Keratinocyte (primary cell): ENCODE data around the gene CAPZB. TPM values are rescaled to one million over a fixed set of nuclear protein-coding genes. Genes with fewer than 3 reads are reported as not detected.

Experiments
- DNase-seq: peaks from one replicate; pipeline ENCODE4 v3.0.0-alpha.2; 2011; ENCODE audit warnings: low read depth, missing footprints, low spot score
- FAIRE-seq: peaks from 2 replicates; lab custom pipeline; 2011; peaks lifted over from hg19 to GRCh38; lab: Jason Lieb, UNC
- H2AFZ ChIP-seq: 2 replicates; pipeline ENCODE4 v1.6.0; 2012; ENCODE audit warnings: low read length, control low read depth, inconsistent platforms; ENCODE audit not compliant: control insufficient read depth
- H3K27ac ChIP-seq: 2 replicates; pipeline ENCODE4 v1.5.1; 2011; ENCODE audit warnings: low read length; ENCODE audit not compliant: control insufficient read depth, insufficient read depth
- H3K27me3 ChIP-seq: 3 replicates; pipeline ENCODE4 v1.6.0; 2011; ENCODE audit warnings: low read length; ENCODE audit not compliant: control insufficient read depth, insufficient read depth; ENCODE audit errors: extremely low read depth
- H3K36me3 ChIP-seq, 2 experiments: 2 replicates in 1 of 2; 3 replicates in 1 of 2; pipeline ENCODE4 v1.5.1; 2011; ENCODE audit warnings: low read length in 2 of 2, mild to moderate bottlenecking in 1 of 2; ENCODE audit not compliant: control insufficient read depth in 2 of 2, insufficient read depth in 2 of 2; ENCODE audit errors: extremely low read depth in 1 of 2
- H3K4me1 ChIP-seq: 3 replicates; pipeline ENCODE4 v1.5.1; 2011; ENCODE audit warnings: low read length; ENCODE audit not compliant: control insufficient read depth, insufficient read depth; ENCODE audit errors: extremely low read depth
- H3K4me2 ChIP-seq: 3 replicates; pipeline ENCODE4 v1.6.0; 2011; ENCODE audit warnings: low read depth, low read length; ENCODE audit not compliant: control insufficient read depth, insufficient read depth; ENCODE audit errors: extremely low read depth
- H3K4me3 ChIP-seq, 3 experiments: fragments of 200-600 bp in 1 of 3; sonication (generic) in 1 of 3; 2 replicates in 2 of 3; 3 replicates in 1 of 3; pipeline ENCODE4 v1.5.1; 2011 to 2016; ENCODE audit warnings: low read length in 3 of 3, mild to moderate bottlenecking in 3 of 3, control low read depth in 2 of 3, inconsistent platforms in 1 of 3, low read depth in 1 of 3, mixed read lengths in 1 of 3, mixed run types in 1 of 3, moderate library complexity in 1 of 3; ENCODE audit not compliant: control insufficient read depth in 2 of 3, insufficient read depth in 2 of 3; ENCODE audit errors: extremely low read depth in 1 of 3
- H3K79me2 ChIP-seq: 2 replicates; pipeline ENCODE4 v1.6.0; 2012; ENCODE audit warnings: low read length; ENCODE audit not compliant: control insufficient read depth, insufficient read depth
- H3K9ac ChIP-seq: 3 replicates; pipeline ENCODE4 v1.6.0; 2011; ENCODE audit warnings: low read length; ENCODE audit not compliant: control insufficient read depth, insufficient read depth; ENCODE audit errors: extremely low read depth
- H3K9me1 ChIP-seq: 3 replicates; pipeline ENCODE4 v1.6.0; 2011; ENCODE audit warnings: low read length; ENCODE audit not compliant: control insufficient read depth, insufficient read depth; ENCODE audit errors: extremely low read depth
- H3K9me3 ChIP-seq: 2 replicates; pipeline ENCODE4 v1.5.1; 2012; ENCODE audit warnings: low read depth, low read length; ENCODE audit not compliant: control insufficient read depth
- H4K20me1 ChIP-seq: 3 replicates; pipeline ENCODE4 v1.6.0; 2011; ENCODE audit warnings: low read length; ENCODE audit not compliant: control insufficient read depth, insufficient read depth; ENCODE audit errors: extremely low read depth
- CTCF ChIP-seq, 3 experiments: IDR thresholded peaks in 1 of 3; conservative IDR thresholded peaks in 1 of 3; optimal IDR thresholded peaks in 1 of 3; 2 replicates in 2 of 3; 3 replicates in 1 of 3; pipeline versions ENCODE3 to v1.5.1; 2011; ENCODE audit warnings: low read length in 3 of 3, mild to moderate bottlenecking in 3 of 3, moderate library complexity in 2 of 3, control low read depth in 1 of 3, inconsistent platforms in 1 of 3; ENCODE audit not compliant: insufficient read depth in 2 of 3; ENCODE audit errors: extremely low read depth in 1 of 3
- EZH2 ChIP-seq: IDR thresholded peaks from one replicate; pipeline ENCODE4 v1.6.1; 2012; ENCODE audit warnings: inconsistent platforms, mild to moderate bottlenecking, low read length, moderate library complexity
- dilution Hi-C: fragments of 300-500 bp; cut with MboI; formaldehyde crosslinking; loops from one replicate; pipeline ENCODE4 v1.7.0; 2020; ENCODE audit warnings: low sequenced_read_pairs; ENCODE audit not compliant: extremely low pct_ligation_motif_present
- polyA plus RNA-seq, 5 experiments: library from polyadenylated mRNA; depleted of rRNA in 3 of 5; stranded (reverse) in 3 of 5; stranded (forward) in 1 of 5; unstranded in 1 of 5; fragments of >200 nt; gene quantifications; 1 replicate in 1 of 5; 2 replicates in 3 of 5; 3 replicates in 1 of 5; pipeline versions ENCODE4 v1.2.1 to v1.2.3, GENCODE V29; 2011 to 2012; ENCODE audit warnings: missing spikeins in 2 of 5, low read depth in 1 of 5, low replicate concordance in 1 of 5

CAPZB gene
- polyA plus RNA-seq, 1 donor (not counting 4 experiments of a cell fraction or from before 2014, with no cell fraction given): 193 TPM

DNA sequence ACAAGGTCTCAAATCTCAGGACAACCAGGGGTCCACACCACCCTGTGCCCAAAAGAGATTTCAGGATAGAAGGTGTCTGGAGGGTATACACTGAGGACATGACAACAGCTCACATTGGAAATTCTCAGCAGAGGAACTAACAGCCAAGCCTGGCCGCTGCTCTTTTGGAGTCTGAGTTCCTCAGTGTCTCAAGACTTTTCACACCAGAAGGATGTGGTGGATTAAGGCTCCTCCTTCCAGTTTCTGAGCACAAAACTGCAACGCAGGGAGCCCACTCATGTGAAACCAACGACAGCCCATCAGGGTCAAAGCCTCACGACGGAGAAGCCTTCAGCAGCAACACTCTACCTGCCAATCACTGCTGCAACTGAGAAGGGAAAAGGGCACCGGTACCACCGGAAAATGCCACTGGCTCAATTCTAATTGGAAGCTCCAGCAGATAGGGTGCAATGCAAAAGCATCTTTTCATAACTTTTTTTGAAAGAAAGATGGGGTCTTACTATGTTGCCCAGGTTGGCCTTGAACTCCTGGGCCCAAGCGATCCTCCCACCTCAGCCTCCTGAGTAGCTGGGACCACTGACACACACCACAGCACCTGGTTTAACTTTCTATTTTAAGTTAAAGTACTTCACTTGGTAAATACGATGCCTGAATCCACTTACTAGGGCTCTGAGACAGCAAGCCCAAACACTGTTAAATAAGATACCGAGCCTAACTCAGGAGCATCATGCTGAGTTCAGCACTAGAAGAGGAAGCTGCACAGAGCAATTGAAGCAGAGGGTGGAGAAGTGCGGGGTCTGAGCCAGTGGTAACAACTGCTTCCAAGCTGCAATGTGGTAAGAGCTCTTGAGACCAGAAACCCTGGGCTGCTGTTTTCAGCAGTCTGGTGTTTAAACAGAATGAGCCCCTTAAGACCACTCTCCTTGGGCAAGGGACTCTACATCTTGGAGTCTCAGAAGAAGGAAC lies 7.8 kb downstream of the CAPZB start:
- Histone ChIP-seq H3K27me3 (no peaks in the 10 kb centered on the region), H3K9me1 (peaks cover 11% of the 10 kb centered on the region), H4K20me1 (peaks cover 83% of the 10 kb centered on the region), H3K9me3 (no peaks in the 10 kb centered on the region), H3K36me3 (peaks cover 18 to 36% of the 10 kb centered on the region in 2 experiments), H3K4me3 (no peak overlapping the region), H3K4me2 (no peak overlapping the region), H3K27ac (no peak overlapping the region), H3K9ac (no peak overlapping the region), H3K4me1 (peaks cover 11% of the 10 kb centered on the region), H2AFZ (no peak overlapping the region), H3K79me2 (peaks cover 97% of the 10 kb centered on the region)
- TF ChIP-seq CTCF (optimal IDR thresholded peaks at IDR 0.05 in 1 of 3, IDR thresholded peaks at IDR 0.05 in 1 of 3, conservative IDR thresholded peaks at IDR 0.05 in 1 of 3; ENCODE audit: extremely low read depth in 1 of 3, insufficient read depth in 2 of 3, low read length in 3 of 3): no peak
- no peak for TF ChIP-seq EZH2
- DNase-seq (no peak), FAIRE-seq (no peak)
- dilution Hi-C loops: no loop called here

- peaks cover 18 to 39% of the 10 kb centered on the region in 2 experiments for H3K36me3 ChIP-seq
- FAIRE-seq (no peak), DNase-seq (no peak)
- peaks cover 96% of the 10 kb centered on the region for H3K79me2 ChIP-seq
- H3K9me3 ChIP-seq: no peaks in the 10 kb centered on the region
- peaks cover 1% of the 10 kb centered on the region for H3K4me1 ChIP-seq
- H4K20me1 ChIP-seq: peaks cover 74% of the 10 kb centered on the region
- dilution Hi-C loops: no loop called here
- no peaks in the 10 kb centered on the region for H3K27me3 ChIP-seq
- H3K9ac ChIP-seq: no peak overlapping the region
- peaks cover 6% of the 10 kb centered on the region for H3K9me1 ChIP-seq
- no peak overlapping the region for H3K27ac ChIP-seq
- no peak overlapping the region for H3K4me3 ChIP-seq
- H3K4me2 ChIP-seq: no peak overlapping the region
- TF ChIP-seq CTCF (optimal IDR thresholded peaks at IDR 0.05 in 1 of 3, IDR thresholded peaks at IDR 0.05 in 1 of 3, conservative IDR thresholded peaks at IDR 0.05 in 1 of 3; ENCODE audit: extremely low read depth in 1 of 3, insufficient read depth in 2 of 3, low read length in 3 of 3): no peak
- no peak for TF ChIP-seq EZH2
- H2AFZ ChIP-seq: no peak overlapping the region
Measured at GRCh38 chr1:19476450-19477190, 8.7 kb downstream of the CAPZB start.
